Tibial artery (tissue), 4 donors: ENCODE measurements around the gene ARRDC3.

Experiments
- DNase-seq, 2 donors: peaks; one replicate each; pipeline ENCODE4 v3.0.0-alpha.2; 2019
- H3K27ac ChIP-seq, 2 donors: fragments of 200-600 bp; sonication (generic) in 1 of 2; 1 replicate in 1 of 2; 2 replicates in 1 of 2; pipeline ENCODE4 v1.5.1; 2018 to 2019; ENCODE audit warnings: mild to moderate bottlenecking in 1 of 2
- H3K27me3 ChIP-seq, 2 donors: fragments of 200-600 bp; sonication (generic) in 1 of 2; one replicate each; pipeline versions ENCODE4 v1.5.1 to v1.6.0; 2016 to 2019
- H3K36me3 ChIP-seq, 3 donors: fragments of 200-600 bp; sonication (generic) in 2 of 3; one replicate each; pipeline ENCODE4 v1.5.1; 2016 to 2019; ENCODE audit warnings: mild to moderate bottlenecking in 2 of 3
- H3K4me1 ChIP-seq, 4 donors: fragments of 200-600 bp; sonication (generic) in 2 of 4; 1 replicate in 3 of 4; 2 replicates in 1 of 4; pipeline ENCODE4 v1.5.1; 2016 to 2019
- H3K4me3 ChIP-seq, 2 donors: fragments of 200-600 bp; sonication (generic) in 1 of 2; 1 replicate in 1 of 2; 2 replicates in 1 of 2; pipeline ENCODE4 v1.5.1; 2018 to 2019; ENCODE audit warnings: mild to moderate bottlenecking in 2 of 2
- H3K9me3 ChIP-seq, 3 donors: fragments of 200-600 bp; sonication (generic) in 1 of 3; one replicate each; pipeline ENCODE4 v1.5.1; 2016 to 2019
- CTCF ChIP-seq, 2 experiments: fragments of 200-600 bp in 1 of 2; fragments of 450-650 bp in 1 of 2; IDR thresholded peaks; one replicate each; pipeline ENCODE4 v1.5.1; 2017 to 2019; ENCODE audit warnings: antibody characterized with exemption in 2 of 2, mild to moderate bottlenecking in 1 of 2, moderate library complexity in 1 of 2
- intact Hi-C: fragments of 100-400 bp; cut with DNase I; formaldehyde crosslinking; loops from one replicate; pipeline ENCODE4 v1.15.0; 2023; ENCODE audit warnings: low total_unique reads

Gene ARRDC3

GRCh38 chr5:91409304-91409703 is 26.2 kb upstream of the ARRDC3 start:
- Histone ChIP-seq H3K27me3 (no peaks in the 10 kb centered on the region), H3K4me3 (no peak overlapping the region), H3K36me3 (no peaks in the 10 kb centered on the region), H3K9me3 (no peaks in the 10 kb centered on the region), H3K4me1 (no peaks in the 10 kb centered on the region), H3K27ac (no peak overlapping the region)
- TF ChIP-seq CTCF (IDR thresholded peaks at IDR 0.05): no peak
- no peak for DNase-seq
- intact Hi-C loops: no loop called here

GRCh38 chr5:91408710-91409109 is 25.6 kb upstream of the ARRDC3 start:
- Histone ChIP-seq H3K4me1 (peaks cover 0 to 4% (median 2%) of the 10 kb centered on the region in 4 donors), H3K27ac (no peak overlapping the region), H3K27me3 (no peaks in the 10 kb centered on the region), H3K4me3 (no peak overlapping the region), H3K9me3 (no peaks in the 10 kb centered on the region), H3K36me3 (no peaks in the 10 kb centered on the region)
- TF ChIP-seq CTCF (IDR thresholded peaks at IDR 0.05): no peak
- DNase-seq: no peak
- intact Hi-C loops: no loop called here

- H3K9me3 ChIP-seq: no peaks in the 10 kb centered on the region
- H3K27ac ChIP-seq: no peak overlapping the region
- no peak for DNase-seq
- no peak overlapping the region for H3K4me3 ChIP-seq
- H3K4me1 ChIP-seq: peaks cover 0 to 8% (median 6%) of the 10 kb centered on the region in 4 donors
- TF ChIP-seq CTCF (IDR thresholded peaks at IDR 0.05): no peak
- intact Hi-C loops: no loop called here
- no peaks in the 10 kb centered on the region for H3K27me3 ChIP-seq
- no peaks in the 10 kb centered on the region for H3K36me3 ChIP-seq
Measured at GRCh38 chr5:91407204-91407603, 24.1 kb upstream of the ARRDC3 start.

GRCh38 chr5:91403438-91403837 is 20.3 kb upstream of the ARRDC3 start:
- no peaks in the 10 kb centered on the region for H3K9me3 ChIP-seq
- peaks cover 0 to 8% (median 6%) of the 10 kb centered on the region in 4 donors for H3K4me1 ChIP-seq
- H3K36me3 ChIP-seq: no peaks in the 10 kb centered on the region
- intact Hi-C loops: no loop called here
- H3K27ac ChIP-seq: no peak overlapping the region
- DNase-seq: no peak
- H3K27me3 ChIP-seq: no peaks in the 10 kb centered on the region
- TF ChIP-seq CTCF (IDR thresholded peaks at IDR 0.05): no peak
- H3K4me3 ChIP-seq: no peak overlapping the region

- Histone ChIP-seq H3K4me1 (peaks cover 0 to 8% (median 6%) of the 10 kb centered on the region in 4 donors), H3K4me3 (no peak overlapping the region), H3K27ac (no peak overlapping the region), H3K36me3 (no peaks in the 10 kb centered on the region), H3K27me3 (no peaks in the 10 kb centered on the region), H3K9me3 (no peaks in the 10 kb centered on the region)
- intact Hi-C loops: no loop called here
- no peak for TF ChIP-seq CTCF (IDR thresholded peaks at IDR 0.05)
- DNase-seq: no peak
Measured at GRCh38 chr5:91401175-91401574, 18.1 kb upstream of the ARRDC3 start.

GRCh38 chr5:91397791-91398190 is 14.7 kb upstream of the ARRDC3 start:
- TF ChIP-seq CTCF (IDR thresholded peaks at IDR 0.05): no peak
- Histone ChIP-seq H3K4me3 (no peak overlapping the region), H3K27ac (no peak overlapping the region), H3K9me3 (no peaks in the 10 kb centered on the region), H3K4me1 (no peaks in the 10 kb centered on the region), H3K27me3 (no peaks in the 10 kb centered on the region), H3K36me3 (no peaks in the 10 kb centered on the region)
- no peak for DNase-seq
- intact Hi-C loops: no loop called here
